Neural cell (in vitro differentiated cells): Measurements from ENCODE around the gene SEC14L1. TPM values are rescaled to one million over a fixed set of nuclear protein-coding genes. Genes with fewer than 3 reads are reported as not detected.

ENCODE experiments used
- H2AFZ ChIP-seq: fragments of 200-600, 300-800 bp; sonication (generic), shearing (Covaris generic); 2 replicates; pipeline ENCODE4 v1.6.0; 2014; ENCODE audit warnings: low read depth, mild to moderate bottlenecking, antibody characterized with exemption, low read length, moderate library complexity
- H3F3A ChIP-seq: fragments of 200-600 bp; shearing (Covaris generic); 2 replicates; pipeline ENCODE4 v1.6.1; 2016; ENCODE audit warnings: mild to moderate bottlenecking, moderate library complexity, mixed read lengths, antibody characterized with exemption, low read length; ENCODE audit not compliant: insufficient read depth, poor library complexity, severe bottlenecking
- H3K27ac ChIP-seq: fragments of 200-600, 300-800 bp; sonication (generic), shearing (Covaris generic); 2 replicates; pipeline ENCODE4 v1.5.1; 2014; ENCODE audit warnings: mild to moderate bottlenecking, low read length, moderate library complexity
- H3K27me3 ChIP-seq: fragments of 300-800, 200-600 bp; sonication (generic), shearing (Covaris generic); 2 replicates; pipeline ENCODE4 v1.6.0; 2014; ENCODE audit warnings: mild to moderate bottlenecking, low read depth, low read length, moderate library complexity; ENCODE audit not compliant: insufficient read depth
- H3K36me3 ChIP-seq: fragments of 300-800, 200-600 bp; sonication (generic), shearing (Covaris generic); 2 replicates; pipeline ENCODE4 v1.5.1; 2014; ENCODE audit warnings: mild to moderate bottlenecking, antibody characterized with exemption, low read length, moderate library complexity; ENCODE audit not compliant: insufficient read depth
- H3K4me2 ChIP-seq: fragments of 300-800, 200-600 bp; sonication (generic), shearing (Covaris generic); 2 replicates; pipeline ENCODE4 v1.6.0; 2014; ENCODE audit warnings: mild to moderate bottlenecking, low read length
- H3K4me3 ChIP-seq: fragments of 300-800, 200-600 bp; sonication (generic), shearing (Covaris generic); 2 replicates; pipeline ENCODE4 v1.5.1; 2014; ENCODE audit warnings: mild to moderate bottlenecking, low read length, moderate library complexity
- H3K79me2 ChIP-seq: fragments of 200-600 bp; shearing (Covaris generic); replicated peaks from 2 replicates; pipeline ENCODE4 v1.6.0; 2014; ENCODE audit warnings: mild to moderate bottlenecking, low read length, moderate library complexity; ENCODE audit not compliant: insufficient read depth
- H3K9ac ChIP-seq: fragments of 300-800, 200-600 bp; sonication (generic), shearing (Covaris generic); 2 replicates; pipeline ENCODE4 v1.6.1; 2016; ENCODE audit warnings: mild to moderate bottlenecking, low read length, mixed read lengths
- H3K9me2 ChIP-seq: fragments of 200-600 bp; shearing (Covaris generic); 2 replicates; pipeline ENCODE4 v1.6.1; 2016; ENCODE audit warnings: mild to moderate bottlenecking, low read length, mixed read lengths; ENCODE audit not compliant: insufficient read depth
- H3K9me3 ChIP-seq: fragments of 200-600, 300-800 bp; sonication (generic), shearing (Covaris generic); 2 replicates; pipeline ENCODE4 v1.6.1; 2016; ENCODE audit warnings: mild to moderate bottlenecking, mixed run types, low read length, moderate library complexity, mixed read lengths
- H4K20me1 ChIP-seq: fragments of 200-600 bp; shearing (Covaris generic); 2 replicates; pipeline ENCODE4 v1.6.1; 2016; ENCODE audit warnings: mild to moderate bottlenecking, mixed run types; ENCODE audit not compliant: insufficient read depth
- CTCF ChIP-seq: fragments of 450-650 bp; IDR thresholded peaks from 2 replicates; pipeline ENCODE4 v1.5.1; 2014; ENCODE audit warnings: antibody characterized with exemption, mild to moderate bottlenecking, moderate library complexity; ENCODE audit not compliant: poor library complexity, severe bottlenecking
- EP300 ChIP-seq: fragments of 450-650 bp; conservative IDR thresholded peaks from 2 replicates; pipeline ENCODE4 v1.6.1; 2014; ENCODE audit warnings: antibody characterized with exemption, mild to moderate bottlenecking, moderate library complexity; ENCODE audit not compliant: poor library complexity, severe bottlenecking
- EZH2 ChIP-seq: fragments of 200-600, 300-800 bp; shearing (Covaris generic), sonication (generic); IDR thresholded peaks from 2 replicates; pipeline ENCODE4 v1.6.1; 2014; ENCODE audit warnings: antibody characterized with exemption, low read length, borderline replicate concordance, mild to moderate bottlenecking; ENCODE audit not compliant: insufficient read depth, poor library complexity, severe bottlenecking
- MXI1 ChIP-seq: fragments of 450-650 bp; conservative IDR thresholded peaks from 2 replicates; pipeline ENCODE4 v1.6.1; 2014; ENCODE audit warnings: antibody characterized with exemption, mild to moderate bottlenecking; ENCODE audit not compliant: poor library complexity, severe bottlenecking
- POLR2AphosphoS5 ChIP-seq: IDR thresholded peaks from 2 replicates; pipeline ENCODE4 v1.6.1; 2012
- RAD21 ChIP-seq: fragments of 450-650 bp; conservative IDR thresholded peaks from 2 replicates; pipeline ENCODE4 v1.6.1; 2014; ENCODE audit warnings: antibody characterized with exemption, mild to moderate bottlenecking, moderate library complexity
- REST ChIP-seq: IDR thresholded peaks from 2 replicates; pipeline ENCODE4 v1.6.1; 2012; ENCODE audit warnings: borderline replicate concordance
- SMC3 ChIP-seq: fragments of 450-650 bp; conservative IDR thresholded peaks from 2 replicates; pipeline ENCODE4 v1.6.1; 2014; ENCODE audit warnings: antibody characterized with exemption, mild to moderate bottlenecking, moderate library complexity; ENCODE audit not compliant: poor library complexity
- TAF1 ChIP-seq: IDR thresholded peaks from 2 replicates; pipeline ENCODE4 v1.6.1; 2012; ENCODE audit warnings: low read depth
- polyA plus RNA-seq: library from polyadenylated mRNA; depleted of rRNA; stranded (reverse); fragments of >200 nt; gene quantifications from 2 replicates; pipeline ENCODE4 v1.2.3, GENCODE V29; 2014

Gene SEC14L1
- polyA plus RNA-seq, 1 donor from 2014 or later: 40.4 TPM

- no peaks in the 10 kb centered on the region for H3F3A ChIP-seq
- H2AFZ ChIP-seq: no peak overlapping the region
- no peak overlapping the region for H3K9ac ChIP-seq
- no peaks in the 10 kb centered on the region for H3K9me2 ChIP-seq
- no peaks in the 10 kb centered on the region for H3K27me3 ChIP-seq
- no peaks in the 10 kb centered on the region for H3K36me3 ChIP-seq
- H3K4me3 ChIP-seq: no peak overlapping the region
- H4K20me1 ChIP-seq: no peaks in the 10 kb centered on the region
- TF ChIP-seq REST (no peak), EP300 (no peak), TAF1 (no peak), RAD21 (no peak), EZH2 (no peak), CTCF (no peak), SMC3 (no peak), POLR2AphosphoS5 (no peak), MXI1 (no peak)
- H3K27ac ChIP-seq: no peak overlapping the region
- H3K79me2 ChIP-seq: no peaks in the 10 kb centered on the region
- H3K9me3 ChIP-seq: no peaks in the 10 kb centered on the region
- no peak overlapping the region for H3K4me2 ChIP-seq
Measured at GRCh38 chr17:77097631-77098180, 43.1 kb upstream of the SEC14L1 start.

GRCh38 chr17:77098884-77099545 is 41.8 kb upstream of the SEC14L1 start:
- Histone ChIP-seq H3F3A (no peaks in the 10 kb centered on the region), H2AFZ (no peak overlapping the region), H3K36me3 (no peaks in the 10 kb centered on the region), H3K9me2 (no peaks in the 10 kb centered on the region), H3K27ac (no peak overlapping the region), H3K4me3 (no peak overlapping the region), H3K9ac (no peak overlapping the region), H3K79me2 (no peaks in the 10 kb centered on the region), H4K20me1 (no peaks in the 10 kb centered on the region), H3K9me3 (no peaks in the 10 kb centered on the region), H3K4me2 (no peak overlapping the region), H3K27me3 (no peaks in the 10 kb centered on the region)
- TF ChIP-seq POLR2AphosphoS5: no peak
- TF ChIP-seq EP300: no peak
- TF ChIP-seq SMC3: no peak
- TF ChIP-seq RAD21: no peak
- no peak for TF ChIP-seq REST
- no peak for TF ChIP-seq CTCF
- TF ChIP-seq MXI1: no peak
- no peak for TF ChIP-seq TAF1
- no peak for TF ChIP-seq EZH2
